GM12878 (cell line): ENCODE data around the gene PCDHGC3.

ENCODE experiments used
- ETV6 ChIP-seq, 2 experiments: fragments of 450-650 bp in 1 of 2; IDR thresholded peaks in 1 of 2; conservative IDR thresholded peaks in 1 of 2; 2 replicates each; pipeline ENCODE4 v1.6.1; 2014; ENCODE audit warnings: antibody characterized with exemption in 1 of 2, borderline replicate concordance in 1 of 2, low read depth in 1 of 2, mild to moderate bottlenecking in 1 of 2, moderate library complexity in 1 of 2
- NFYA ChIP-seq: IDR thresholded peaks from 2 replicates; pipeline ENCODE4 v1.6.1; 2011; ENCODE audit warnings: low read depth, mild to moderate bottlenecking, low read length, improper control_type of control experiment, borderline replicate concordance
- RAD21 ChIP-seq: IDR thresholded peaks from 2 replicates; pipeline ENCODE4 v1.6.1; 2011; ENCODE audit warnings: mild to moderate bottlenecking, low read depth, low read length, moderate library complexity; ENCODE audit not compliant: insufficient read depth
- TF ChIP-seq, protein P1 (sequence below): IDR thresholded peaks from 2 replicates; pipeline ENCODE4 v1.6.1; 2012; ENCODE audit warnings: low read depth, low read length, improper control_type of control experiment
- TF ChIP-seq, protein P2 (sequence below): IDR thresholded peaks from 2 replicates; pipeline ENCODE4 v1.6.1; 2011; ENCODE audit warnings: mild to moderate bottlenecking, low read depth, low read length, moderate library complexity; ENCODE audit not compliant: insufficient replicate concordance
- TF ChIP-seq, protein P3 (sequence below), 3 experiments: IDR thresholded peaks in 2 of 3; conservative IDR thresholded peaks in 1 of 3; 2 replicates each; pipeline ENCODE4 v1.5.1; 2011; ENCODE audit warnings: low read depth in 3 of 3, low read length in 3 of 3, mild to moderate bottlenecking in 3 of 3, control low read depth in 2 of 3, moderate library complexity in 2 of 3, inconsistent platforms in 1 of 3, mixed read lengths in 1 of 3; ENCODE audit not compliant: control insufficient read depth in 2 of 3, insufficient read depth in 1 of 3; ENCODE audit errors: extremely low read depth in 1 of 3

DNA sequence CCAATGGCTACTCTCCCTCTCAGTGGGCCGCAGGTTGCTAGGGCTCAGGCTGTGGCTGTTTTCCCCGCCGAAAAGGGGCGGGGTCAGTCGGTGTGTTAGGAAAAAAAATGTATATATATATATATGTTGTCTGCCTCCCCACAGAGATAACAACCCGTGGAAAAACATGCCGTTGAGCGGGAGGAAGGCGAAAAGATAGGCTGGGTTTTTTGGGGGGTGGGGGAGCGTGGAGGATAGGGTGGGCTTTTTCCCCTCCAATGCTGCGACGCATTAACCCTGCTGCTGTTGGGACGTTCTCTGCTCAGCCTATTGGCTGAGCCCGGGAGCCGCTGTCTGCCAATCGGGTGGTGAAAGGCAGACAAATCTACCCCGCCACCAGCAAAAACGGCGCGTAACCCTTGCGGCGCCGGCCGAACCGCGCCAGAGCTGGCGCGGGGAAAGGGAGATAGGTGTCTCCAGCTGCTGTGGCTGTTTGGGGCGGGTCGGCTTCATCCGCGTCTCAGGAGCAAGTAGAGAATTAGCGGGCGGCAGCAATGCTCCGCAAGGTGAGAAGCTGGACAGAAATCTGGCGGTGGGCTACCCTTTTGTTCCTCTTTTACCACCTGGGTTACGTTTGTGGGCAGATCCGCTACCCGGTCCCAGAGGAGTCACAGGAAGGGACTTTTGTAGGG, 9.0 kb downstream of the PCDHGC3 start, which contains the start of gene PCDHGC4:
- TF ChIP-seq RAD21 (no peak), NFYA (no peak), ETV6 (conservative IDR thresholded peaks at IDR 0.05 in 1 of 2, IDR thresholded peaks at IDR 0.05 in 1 of 2; ENCODE audit: borderline replicate concordance in 1 of 2, low read depth in 1 of 2) (no peak)
- TF ChIP-seq, protein P1, sequence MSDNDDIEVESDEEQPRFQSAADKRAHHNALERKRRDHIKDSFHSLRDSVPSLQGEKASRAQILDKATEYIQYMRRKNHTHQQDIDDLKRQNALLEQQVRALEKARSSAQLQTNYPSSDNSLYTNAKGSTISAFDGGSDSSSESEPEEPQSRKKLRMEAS, result no peak
- TF ChIP-seq, protein P2, sequence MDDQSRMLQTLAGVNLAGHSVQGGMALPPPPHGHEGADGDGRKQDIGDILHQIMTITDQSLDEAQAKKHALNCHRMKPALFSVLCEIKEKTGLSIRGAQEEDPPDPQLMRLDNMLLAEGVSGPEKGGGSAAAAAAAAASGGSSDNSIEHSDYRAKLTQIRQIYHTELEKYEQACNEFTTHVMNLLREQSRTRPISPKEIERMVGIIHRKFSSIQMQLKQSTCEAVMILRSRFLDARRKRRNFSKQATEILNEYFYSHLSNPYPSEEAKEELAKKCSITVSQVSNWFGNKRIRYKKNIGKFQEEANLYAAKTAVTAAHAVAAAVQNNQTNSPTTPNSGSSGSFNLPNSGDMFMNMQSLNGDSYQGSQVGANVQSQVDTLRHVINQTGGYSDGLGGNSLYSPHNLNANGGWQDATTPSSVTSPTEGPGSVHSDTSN, result no peak
- TF ChIP-seq, protein P3, sequence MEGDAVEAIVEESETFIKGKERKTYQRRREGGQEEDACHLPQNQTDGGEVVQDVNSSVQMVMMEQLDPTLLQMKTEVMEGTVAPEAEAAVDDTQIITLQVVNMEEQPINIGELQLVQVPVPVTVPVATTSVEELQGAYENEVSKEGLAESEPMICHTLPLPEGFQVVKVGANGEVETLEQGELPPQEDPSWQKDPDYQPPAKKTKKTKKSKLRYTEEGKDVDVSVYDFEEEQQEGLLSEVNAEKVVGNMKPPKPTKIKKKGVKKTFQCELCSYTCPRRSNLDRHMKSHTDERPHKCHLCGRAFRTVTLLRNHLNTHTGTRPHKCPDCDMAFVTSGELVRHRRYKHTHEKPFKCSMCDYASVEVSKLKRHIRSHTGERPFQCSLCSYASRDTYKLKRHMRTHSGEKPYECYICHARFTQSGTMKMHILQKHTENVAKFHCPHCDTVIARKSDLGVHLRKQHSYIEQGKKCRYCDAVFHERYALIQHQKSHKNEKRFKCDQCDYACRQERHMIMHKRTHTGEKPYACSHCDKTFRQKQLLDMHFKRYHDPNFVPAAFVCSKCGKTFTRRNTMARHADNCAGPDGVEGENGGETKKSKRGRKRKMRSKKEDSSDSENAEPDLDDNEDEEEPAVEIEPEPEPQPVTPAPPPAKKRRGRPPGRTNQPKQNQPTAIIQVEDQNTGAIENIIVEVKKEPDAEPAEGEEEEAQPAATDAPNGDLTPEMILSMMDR (IDR thresholded peaks at IDR 0.05 in 2 of 3, conservative IDR thresholded peaks at IDR 0.05 in 1 of 3; ENCODE audit: control insufficient read depth in 2 of 3, extremely low read depth in 1 of 3, insufficient read depth in 1 of 3, low read depth in 3 of 3, low read length in 3 of 3), result no peak
